ENCODE results near the gene YAP1.
"Not testable (repeated sequence)": the region's sequence is repeated elsewhere in the genome, so short reads cannot be mapped to it uniquely, and the experiment has no call there.

YAP1 gene

DNA sequence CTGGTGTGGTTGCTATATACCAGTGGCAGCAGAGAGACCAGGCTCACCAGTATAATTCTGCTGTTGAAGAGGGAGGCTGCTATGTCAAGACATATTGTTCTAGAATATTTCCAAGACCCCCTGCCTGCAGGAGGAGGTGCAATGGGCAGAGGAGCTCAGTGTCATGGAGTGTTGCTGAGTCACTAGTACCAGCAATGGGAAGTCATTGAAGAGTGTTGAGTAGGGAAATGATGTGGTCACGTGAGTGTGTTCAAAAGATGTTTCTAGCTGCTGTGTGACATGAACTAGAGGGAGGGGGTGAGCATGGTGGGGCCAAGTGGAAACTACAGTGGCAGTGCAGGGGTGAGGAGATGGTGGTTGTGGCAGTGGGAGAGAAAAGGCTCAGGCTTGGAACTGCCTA lies 130.8 kb downstream of the YAP1 start:
- no peak for DNase-seq (ENCODE audit: low read depth)

DNA sequence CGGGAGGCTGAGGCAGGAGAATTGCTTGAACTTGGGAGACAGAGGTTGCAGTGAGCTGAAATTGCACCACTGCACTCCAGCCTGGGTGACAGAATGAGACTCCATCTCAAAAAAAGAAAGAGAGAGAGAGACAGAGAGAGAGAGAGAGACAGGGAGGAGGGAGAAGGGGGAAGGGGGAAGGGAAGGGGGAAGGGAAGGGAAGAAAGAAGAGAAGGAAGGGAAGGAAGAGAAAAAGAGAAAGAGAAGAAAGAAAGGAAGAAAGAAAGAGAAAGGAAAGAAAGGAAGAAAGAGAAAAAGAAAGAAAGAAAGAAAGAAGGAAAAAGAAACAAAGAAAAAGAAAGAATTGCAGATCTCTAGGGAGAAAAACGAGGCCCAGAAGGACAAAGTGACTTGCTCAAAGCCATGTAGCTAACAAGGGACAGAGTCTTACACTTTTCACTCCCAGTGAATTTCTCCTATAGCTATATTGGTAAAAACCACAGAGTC lies 133.2 kb downstream of the YAP1 start:
- DNase-seq (ENCODE audit: low read depth), result no peak

DNA sequence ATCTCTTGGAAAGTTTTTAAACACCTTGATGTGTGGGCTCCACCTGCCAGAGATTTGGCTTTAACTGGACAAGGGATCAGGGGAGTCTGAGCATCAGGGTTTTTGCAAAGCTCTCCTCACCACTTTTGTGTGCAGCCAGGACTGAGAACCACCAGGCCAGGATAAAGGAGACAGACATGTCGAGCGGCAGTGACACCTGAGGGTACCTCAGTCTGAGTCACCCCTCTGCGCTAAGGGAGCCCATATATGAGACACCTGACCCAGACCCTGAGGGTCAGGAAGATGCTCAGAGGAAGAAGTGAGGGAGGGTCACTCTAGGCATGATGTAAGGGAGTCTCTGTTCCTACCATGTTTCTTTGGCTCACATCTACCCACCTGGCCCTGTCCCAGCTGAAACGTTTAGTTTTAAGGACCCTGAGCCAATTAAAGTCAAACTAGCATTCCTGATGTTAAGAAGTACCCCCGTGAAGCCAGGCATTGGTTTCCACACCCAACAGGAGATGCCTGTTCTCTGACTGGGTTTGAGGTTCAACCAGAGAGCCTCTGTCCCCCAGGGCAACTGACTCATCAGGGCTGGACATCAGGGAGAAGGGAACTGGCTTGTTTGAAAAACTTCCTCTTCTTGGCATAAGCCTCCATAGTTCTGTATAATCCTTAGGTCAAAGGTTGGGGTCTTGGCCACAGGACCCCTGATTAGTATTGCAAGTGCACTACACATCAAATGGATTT lies 134.6 kb downstream of the YAP1 start:
- no peak for DNase-seq (ENCODE audit: low read depth)

DNA sequence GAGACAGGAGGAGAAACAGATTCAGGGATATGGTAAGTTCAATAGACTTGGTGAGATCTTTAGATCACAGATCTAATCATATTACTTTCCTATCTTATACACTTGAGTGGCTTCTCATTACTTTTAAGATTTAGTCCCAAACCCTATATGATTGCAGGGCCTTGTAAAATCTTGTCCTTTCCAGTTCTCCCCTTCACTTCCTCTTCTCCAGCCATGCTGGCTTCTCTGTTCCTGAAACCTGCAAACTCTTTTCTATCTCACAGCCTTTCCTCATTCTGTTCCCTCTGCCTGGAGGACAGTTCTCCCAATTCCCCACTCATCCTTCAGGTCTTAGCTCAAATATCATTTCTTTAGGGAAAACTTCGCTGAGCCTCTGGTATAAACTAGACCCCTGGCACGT lies 141.2 kb downstream of the YAP1 start:
- DNase-seq (ENCODE audit: low read depth), result no peak

DNA sequence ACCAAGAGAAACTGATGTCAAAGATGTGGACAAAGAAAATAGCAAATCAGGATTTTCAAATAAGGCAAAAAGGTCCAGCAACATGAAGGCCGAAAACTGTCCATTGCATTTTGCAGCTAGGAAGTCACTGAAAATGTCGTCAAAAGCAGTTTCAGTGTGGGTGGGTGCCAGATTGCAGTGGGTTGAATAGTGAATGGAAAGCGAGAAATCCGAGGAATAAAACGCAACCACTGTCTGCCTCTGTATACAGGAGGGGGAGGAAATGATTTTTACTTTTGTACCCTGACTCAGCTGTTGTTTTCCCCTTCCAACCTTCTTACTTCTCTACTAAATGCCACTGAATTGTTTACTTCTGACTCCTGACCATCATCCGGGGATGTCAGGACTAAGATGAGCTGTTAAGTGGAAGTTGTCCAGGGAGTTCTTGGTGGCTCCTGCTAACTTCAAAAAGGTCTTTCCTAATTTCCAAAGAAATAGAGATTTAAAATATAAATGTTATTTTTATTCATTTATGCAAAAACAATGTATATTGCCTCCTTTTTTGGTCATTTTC lies 142.2 kb downstream of the YAP1 start:
- DNase-seq (ENCODE audit: low read depth), result no peak

DNA sequence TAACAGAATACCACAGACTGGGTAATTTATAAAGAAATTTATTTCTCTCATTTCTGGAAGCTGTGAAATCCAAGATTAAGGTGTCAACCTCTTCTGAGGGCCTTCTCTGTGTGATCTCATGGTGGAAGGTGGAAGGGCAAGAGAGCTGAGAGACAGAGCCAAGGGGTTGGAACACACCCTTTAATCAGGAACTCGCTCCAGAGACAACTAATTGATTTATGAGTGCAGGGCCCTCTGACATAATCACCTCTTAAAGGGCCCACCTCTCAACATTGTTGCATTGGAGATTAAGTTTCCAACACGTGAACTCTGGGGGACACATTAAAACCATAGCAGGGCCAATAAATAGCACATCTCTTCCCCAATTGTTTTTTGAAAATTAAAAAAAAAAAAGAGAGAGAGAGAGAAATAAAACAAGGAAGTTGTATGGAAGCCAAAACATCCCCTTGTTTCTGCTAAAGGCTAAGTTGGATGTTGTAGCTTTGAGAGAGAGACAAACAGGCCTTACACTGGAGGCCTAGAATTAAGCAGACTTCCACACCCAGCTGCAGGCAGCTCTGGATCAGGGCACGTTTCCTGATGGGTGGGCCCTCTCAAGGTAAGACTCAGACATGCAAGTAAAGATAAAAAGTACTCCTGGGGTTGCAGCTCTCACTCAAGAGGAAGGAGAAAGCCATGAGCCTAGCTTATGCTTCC lies 142.9 kb downstream of the YAP1 start:
- no peak for DNase-seq (ENCODE audit: low read depth)

DNA sequence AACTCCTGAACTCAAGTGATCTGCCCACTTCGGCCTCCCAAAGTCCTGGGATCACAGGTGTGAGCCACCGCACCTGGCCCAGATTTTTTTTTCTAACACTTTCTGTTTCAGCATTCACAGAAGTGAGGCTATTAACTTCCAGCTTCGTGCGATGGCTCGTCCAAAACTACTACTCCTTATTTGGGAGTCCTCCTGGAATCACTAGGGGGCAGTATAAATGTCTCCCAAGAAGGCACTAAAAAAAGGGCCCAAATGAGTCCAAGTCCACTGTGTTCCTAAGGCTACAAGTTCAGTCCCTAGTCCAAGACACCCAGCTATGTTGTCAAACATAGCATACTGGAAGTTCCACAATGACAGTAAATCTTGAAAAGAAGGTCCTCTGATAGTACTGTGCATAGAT lies 143.8 kb downstream of the YAP1 start:
- no peak for DNase-seq (ENCODE audit: low read depth)

DNA sequence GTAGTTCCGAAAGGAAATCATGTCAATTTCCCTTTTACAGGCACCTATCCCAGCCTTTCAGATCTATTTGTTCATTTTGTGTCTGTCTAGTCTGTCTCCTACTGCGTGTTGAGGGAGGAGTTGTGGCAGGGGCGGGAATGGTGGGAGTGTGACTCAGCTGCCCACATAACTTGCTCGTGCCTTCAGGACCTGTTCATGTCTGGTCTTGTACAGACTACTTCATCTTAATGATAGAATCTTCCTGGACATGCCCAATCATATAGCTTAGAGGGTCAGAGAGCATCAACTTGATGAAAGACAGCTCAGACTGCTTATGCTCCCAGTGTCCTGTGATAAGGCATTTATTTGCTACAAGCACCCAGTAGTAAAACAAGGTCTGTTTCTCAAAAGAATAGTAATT lies 146.0 kb downstream of the YAP1 start:
- no peak for DNase-seq (ENCODE audit: low read depth)

DNA sequence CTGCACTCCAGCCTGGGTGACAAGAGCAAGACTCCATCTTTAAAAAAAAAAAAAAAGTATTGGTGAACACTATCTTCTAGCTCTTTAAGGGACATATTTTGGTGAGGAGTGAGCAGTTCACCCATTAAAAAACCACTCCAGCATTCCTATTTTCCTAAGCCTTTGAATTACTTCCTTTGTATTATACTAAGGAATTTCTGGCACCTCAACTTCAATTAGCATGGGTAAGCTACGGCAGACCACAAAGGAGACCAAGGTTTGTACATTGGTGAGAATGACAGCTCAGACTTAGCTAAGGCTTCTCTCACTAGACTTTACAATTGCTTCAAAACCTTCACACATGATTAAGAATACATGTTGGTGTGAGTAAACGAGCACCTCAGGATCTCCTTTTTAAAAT lies 150.0 kb downstream of the YAP1 start:
- DNase-seq (ENCODE audit: low read depth), result no peak

DNA sequence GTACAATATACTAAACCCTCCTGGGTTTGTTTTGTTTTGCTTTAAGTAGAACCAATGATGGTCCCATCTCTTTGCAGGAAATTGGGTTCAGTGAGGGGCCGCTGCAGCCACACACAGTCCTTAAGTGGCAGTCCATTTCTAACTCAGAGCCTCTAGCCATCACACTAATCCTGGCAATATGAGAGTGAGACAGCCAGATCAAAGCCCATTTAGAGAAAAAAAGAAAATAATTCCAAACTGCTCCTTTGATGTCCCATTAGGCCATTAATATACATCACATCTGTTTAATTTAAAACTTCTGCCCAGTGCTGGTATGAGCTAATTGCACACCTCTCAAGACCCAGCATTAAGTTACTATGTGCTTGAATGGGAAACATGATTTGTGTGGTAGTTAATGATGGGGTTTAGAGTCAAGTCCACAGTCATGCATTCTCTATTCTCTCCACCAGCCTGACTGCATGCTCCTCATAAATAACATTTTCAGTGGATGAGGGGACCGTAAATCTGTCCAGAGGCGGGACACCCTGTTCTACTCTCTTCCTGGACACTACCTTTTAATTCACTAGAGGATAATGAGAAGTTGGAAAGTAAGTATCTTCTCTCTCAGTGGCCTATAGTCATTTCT lies 153.2 kb downstream of the YAP1 start:
- no peak for DNase-seq (ENCODE audit: low read depth)

DNA sequence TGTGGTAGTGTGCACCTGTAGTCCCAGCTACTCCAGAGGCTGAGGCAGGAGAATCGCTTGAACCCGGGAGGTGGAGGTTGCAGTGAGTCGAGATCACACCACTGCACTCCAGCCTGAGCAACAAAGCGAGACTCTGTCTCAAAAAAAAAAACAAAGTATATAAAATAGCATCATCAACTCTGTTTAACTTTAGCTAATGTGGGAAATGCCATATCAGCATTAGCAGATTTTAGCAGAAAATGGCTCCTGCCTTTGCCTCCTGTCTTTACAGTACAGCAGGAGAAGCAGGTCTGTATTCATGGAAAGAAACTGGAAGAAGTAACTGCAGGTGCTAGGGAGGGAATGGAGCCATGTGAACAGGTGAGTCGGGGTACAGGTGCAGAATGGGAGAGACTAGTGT lies 154.5 kb downstream of the YAP1 start:
- DNase-seq (ENCODE audit: low read depth), result not testable (repeated sequence)

DNA sequence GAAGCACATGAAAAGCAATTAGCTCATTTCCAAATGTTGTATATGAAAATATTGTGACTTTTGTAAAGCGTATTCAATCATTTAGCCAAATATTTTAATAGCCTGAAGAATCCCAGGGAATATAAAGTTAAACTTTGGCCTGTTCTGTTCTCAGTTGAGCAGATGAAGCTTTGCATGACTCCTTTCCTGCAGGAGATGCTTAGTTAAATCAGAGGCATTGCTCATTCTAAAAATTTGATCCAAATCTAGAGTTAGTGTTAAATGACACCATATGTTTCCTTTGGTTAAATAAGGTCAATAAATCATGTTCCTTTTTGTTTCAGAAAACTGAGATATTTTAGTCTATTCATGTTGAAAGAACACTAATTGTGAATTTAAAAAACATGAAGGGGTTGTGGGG lies 155.9 kb downstream of the YAP1 start:
- DNase-seq (ENCODE audit: low read depth), result no peak

DNA sequence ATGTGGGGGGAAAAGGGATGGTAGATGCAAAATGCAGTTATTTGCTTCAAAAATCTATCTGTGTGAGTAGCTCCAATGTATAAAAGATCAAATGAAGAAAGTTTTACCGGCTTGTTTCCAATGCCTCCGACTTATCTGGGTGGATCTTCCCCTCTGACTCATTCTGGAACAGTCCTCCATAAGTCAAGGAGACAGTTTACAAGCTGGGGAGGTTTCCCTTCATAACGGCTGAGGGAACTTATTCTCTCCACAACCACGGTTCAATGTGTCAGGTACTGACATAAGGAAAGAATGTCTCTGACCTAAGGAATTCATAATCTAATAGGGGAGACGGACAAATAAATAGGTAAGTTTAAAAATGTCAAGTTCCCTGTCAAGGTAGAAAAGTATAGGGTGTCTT lies 157.4 kb downstream of the YAP1 start:
- DNase-seq (ENCODE audit: low read depth), result no peak

DNA sequence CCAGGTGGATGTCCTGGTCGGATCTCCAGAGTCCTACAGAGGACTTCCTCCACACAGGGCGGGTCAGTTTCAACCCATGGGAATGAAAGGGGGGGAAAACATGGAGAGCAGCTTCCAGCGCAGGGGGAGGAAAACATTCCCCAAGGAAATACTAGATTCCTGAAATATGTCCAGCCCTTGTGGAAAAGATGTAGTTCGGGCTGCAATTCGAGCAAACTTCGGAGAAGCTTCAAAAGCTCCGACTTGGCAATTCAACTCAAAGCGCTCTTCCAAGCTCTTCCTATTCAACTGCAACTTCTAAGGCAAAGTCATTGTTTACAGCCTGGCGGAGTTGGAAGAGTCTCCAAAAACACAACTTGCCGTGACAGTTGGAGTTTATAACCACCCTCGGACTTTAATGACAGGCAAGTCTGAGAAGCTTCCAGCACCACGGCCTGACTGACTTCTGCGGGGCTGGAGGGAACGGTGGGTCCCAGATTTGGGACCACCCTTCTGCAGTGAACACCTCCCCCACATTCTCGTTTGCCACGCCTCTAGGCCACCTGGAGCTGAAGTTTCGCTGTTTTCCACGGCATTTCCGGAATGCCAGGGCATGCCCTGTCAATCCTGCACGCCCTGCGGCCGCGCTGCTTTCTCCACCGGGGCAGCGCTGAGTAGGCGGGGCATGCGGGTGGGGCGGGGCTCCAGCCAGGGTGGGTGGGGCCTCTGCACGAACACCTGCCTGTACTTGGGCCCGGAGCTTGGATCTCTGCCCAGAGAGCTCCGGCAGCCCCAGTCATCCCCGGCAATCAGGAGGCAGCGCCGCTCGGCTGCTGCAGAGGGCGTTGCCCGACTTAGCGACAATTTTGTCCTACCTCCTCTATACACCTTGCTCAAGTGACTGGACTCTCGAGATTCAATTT lies 158.1 kb downstream of the YAP1 start:
- peak; percentile 75 for DNase-seq (ENCODE audit: low read depth)

DNA sequence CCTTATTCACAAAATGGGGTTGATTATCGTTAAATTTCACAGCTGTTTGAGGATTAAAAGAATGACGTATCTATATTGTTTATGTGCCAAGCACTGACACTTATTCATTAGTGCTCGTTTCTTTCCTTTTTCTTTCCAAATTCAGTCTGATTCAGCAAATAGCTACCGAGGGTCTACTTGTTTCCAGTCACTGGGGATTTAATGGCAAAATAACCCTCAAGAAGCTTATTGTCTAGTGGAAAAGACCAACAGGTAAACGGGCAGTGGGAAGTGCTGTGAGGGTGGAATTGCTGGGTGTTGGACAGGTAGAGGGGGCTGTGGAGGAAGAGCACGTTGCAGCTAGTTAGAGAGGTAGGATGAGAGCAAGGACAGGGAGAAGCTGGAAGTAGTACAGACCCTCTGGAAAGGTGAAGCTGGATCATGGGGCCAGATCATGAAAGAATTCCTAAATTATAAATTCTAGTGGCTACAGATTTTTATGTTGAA lies 158.8 kb downstream of the YAP1 start:
- DNase-seq (ENCODE audit: low read depth), result no peak

DNA sequence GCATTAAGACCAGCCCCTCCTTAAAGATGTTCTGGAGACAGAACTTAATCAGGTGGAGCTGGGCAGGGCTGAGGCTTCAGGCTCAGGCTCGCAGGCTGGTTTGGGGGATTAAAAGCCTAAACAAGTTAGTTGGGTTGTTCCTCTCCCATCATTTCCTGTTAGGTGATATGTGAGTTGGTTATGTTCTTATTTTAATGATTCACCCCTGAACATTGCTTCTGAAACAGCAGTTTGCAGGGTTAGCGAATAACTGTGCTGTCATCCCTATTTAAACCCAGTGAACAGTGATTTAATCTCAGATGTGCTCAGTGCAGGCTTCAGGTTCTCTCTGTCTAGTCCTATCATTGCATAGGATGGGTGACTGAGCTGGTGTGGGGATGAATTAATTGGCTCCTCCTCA lies 159.7 kb downstream of the YAP1 start:
- no peak for DNase-seq (ENCODE audit: low read depth)

DNA sequence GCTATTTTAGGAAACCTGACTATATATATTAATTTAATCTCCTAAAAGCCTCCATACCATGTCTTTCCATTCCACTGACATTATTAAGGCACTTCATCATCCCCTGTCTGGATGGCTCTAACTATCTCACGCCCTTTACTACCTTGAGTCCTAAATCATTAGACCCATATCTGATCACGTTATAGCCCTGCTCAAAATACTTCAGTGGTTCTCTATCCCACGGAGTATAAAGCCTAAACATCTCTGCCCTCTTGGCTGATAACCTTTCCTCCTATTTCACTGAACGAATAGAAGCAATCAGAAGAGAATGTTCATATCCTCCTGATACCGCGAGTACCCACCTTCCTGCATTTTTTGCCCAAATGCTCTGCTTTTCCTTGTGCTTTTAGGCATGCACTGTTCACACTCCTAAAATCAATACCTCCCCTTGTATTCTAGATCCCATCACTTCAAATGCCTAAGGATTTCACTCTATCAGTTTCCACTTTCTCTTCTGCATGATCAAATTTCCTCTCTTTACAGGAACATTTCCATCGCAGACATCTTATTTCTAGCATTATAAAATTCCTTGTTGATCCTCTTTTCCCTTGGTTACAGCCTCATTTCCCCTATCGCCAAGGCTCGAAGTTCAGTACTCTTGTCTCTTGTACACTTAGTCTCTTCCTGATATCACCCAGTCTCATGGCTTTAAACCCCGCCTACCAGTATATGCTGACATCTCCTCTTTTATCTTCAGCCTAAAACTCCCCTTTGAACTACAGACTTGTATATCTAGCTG lies 162.0 kb downstream of the YAP1 start:
- DNase-seq (ENCODE audit: low read depth), result no peak

DNA sequence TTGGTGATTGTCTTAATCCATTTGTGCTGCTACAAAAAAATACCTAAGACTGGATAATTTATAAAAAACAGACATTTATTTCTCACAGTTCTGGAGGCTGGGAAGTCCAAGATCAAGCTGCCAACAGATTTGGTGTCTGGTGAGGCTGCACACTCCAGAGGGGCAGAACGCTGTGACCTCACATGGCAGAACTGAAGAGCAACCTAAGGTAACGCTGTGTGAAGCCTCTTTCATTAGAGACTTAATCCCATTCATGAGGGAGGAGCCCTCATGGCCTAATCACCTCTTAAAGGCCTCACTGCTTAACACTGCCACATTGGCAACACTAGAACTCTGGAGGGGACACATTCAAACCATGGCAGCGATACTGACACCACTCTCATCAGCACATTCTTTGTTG lies 164.4 kb downstream of the YAP1 start:
- DNase-seq (ENCODE audit: low read depth), result no peak

DNA sequence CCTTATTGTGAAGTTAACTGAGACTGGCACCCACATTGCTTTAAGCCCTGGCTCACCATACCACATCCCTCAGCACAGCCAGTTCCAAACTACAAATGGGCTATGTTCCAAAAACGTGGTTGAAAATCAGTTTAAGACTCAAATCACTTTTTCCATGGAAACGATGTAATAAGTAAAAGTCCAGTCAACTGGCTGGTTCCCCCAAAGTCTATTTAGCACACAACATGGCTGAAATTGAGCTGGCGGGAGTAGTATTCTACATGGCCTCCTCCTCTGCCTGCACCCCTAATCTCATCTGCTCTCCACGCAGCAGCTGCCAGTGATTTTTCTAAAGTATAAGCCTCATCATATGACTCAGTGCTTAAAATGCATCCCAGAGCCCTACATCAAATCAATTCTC lies 166.1 kb downstream of the YAP1 start:
- no peak for DNase-seq (ENCODE audit: low read depth)

DNA sequence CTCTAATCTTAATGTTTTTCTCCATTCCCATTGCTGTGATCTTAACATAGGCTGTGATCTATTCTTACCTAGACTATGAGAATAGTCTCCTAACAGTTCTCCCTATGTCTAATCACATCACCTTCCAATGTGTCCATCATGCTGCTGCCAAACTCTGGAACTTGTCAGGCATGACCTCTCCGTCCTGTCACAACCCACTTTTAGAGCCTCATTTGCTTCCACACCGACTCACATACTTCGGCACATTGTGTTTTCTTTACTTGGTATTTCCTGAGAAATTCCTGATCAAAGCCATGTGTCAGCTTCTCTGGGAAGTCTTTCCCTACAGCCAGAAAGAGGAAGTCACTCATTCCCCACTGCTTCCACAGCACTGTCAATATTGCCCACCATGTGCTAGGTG lies 166.5 kb downstream of the YAP1 start:
- DNase-seq (ENCODE audit: low read depth), result no peak

DNA sequence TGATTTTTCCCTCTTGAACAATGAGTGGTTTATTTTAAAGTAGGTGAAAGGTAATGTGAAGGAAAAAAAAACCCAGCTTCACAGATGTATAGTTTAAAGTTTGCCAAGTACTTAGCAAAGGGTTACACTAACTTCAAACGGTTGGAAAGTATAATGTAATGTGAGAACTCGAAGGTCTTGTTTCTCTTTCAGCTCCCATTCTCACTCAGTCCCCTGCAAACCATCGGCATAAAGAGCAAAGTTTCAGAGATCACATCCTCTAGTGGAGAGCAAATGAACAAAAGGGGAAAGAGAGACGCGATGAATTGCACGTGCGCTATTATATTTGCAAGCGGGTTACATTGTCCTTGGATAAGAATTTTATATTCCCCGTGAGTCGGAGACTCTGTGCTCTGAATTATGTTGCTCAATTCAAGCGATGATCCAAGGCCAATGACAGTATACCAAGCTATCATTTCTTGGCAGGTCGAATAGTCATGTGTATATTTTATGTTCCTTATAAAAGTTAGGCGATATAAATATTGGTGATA lies 169.5 kb downstream of the YAP1 start:
- no peak for DNase-seq (ENCODE audit: low read depth)

All from activated T-helper 1 cell treated with Interleukin-2 at 50 U/mL for 16 hours (primary cell).